NCI-H345 treated with DMSO at 0.1 percent for 48 hours (cell line): Measurements from ENCODE around the gene ARAP1.

Experiments used
- DNase-seq: peaks from one replicate; lab custom pipeline; 2025; ENCODE audit not compliant: unreplicated experiment; lab: John Stamatoyannopoulos, UW

Gene ARAP1

GRCh38 chr11:72705442-72706365 lies 46.5 kb downstream of the ARAP1 start:
- DNase-seq: no peak

- no peak for DNase-seq
These were observed 47.4 kb downstream of the ARAP1 start for GRCh38 chr11:72704783-72705265.

DNA sequence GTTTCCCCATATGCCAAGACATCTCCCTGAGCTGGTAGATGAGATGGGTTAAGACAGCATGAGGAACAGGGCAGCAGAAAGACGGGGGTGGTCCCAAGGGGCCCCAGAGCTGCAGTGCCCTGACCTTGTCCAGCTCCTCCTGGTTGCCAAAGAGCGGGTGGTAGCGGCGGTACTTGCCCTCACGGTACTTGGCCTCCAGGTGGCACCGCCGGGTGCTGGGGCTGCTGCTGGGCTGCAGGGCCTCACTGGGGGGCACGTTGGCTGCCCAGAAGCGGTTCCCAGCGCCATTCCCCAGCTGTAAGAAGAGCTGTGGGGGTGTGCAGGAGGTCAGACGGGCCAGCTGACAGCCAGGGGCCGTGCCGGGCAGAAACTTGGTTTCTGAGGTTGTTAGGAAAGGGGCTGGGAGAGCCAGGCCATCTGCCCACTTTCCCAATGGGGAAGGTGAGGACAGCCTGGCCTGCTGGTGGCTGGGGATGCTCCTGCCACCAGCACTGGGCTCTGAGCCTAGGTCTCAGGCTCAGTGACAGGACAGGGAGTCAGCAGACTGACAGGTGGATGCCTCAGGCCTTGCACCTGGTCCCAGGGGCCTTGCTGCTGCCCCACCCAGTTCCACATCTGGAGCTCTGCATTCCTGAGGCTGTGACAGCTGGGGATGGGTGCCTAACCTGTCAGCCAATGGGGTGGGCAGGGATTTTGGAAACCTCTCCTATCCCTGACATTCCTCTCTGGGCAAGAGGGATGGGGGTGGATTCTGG lies 48.0 kb downstream of the ARAP1 start:
- no peak for DNase-seq

- no peak for DNase-seq
These were observed 48.8 kb downstream of the ARAP1 start for GRCh38 chr11:72703267-72704008.

DNA sequence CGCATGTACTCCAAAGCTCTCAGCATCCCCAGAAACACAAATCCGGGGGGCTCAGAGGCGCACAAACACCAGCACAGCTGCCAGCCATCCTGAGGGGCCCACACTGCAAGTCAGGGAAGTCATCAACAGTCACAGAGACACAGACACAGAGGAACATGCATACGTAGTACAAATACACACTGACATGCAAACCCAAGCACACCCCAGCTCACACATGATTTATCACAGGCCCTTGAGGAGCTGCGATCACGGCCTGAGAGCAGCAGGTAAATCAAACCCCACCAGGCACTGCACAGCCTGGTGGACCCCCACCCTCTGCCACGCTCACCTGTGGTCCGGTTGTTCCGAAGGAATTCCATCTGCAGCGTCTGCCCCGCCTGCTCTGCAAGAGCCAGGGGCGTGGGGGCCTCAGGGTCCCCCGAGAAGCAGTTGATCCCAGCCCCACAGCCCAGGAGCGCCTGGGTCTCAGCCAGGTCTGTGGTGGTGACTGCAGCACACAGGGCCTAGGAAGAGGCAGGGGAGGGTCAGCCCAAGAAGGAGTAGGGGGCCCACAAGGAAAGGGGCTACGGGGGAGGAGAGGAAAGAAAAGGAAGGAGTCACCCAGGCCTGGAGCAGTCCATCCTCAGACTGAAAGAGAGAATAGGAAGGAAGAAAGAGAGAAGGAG lies 49.5 kb downstream of the ARAP1 start:
- DNase-seq: no peak

DNA sequence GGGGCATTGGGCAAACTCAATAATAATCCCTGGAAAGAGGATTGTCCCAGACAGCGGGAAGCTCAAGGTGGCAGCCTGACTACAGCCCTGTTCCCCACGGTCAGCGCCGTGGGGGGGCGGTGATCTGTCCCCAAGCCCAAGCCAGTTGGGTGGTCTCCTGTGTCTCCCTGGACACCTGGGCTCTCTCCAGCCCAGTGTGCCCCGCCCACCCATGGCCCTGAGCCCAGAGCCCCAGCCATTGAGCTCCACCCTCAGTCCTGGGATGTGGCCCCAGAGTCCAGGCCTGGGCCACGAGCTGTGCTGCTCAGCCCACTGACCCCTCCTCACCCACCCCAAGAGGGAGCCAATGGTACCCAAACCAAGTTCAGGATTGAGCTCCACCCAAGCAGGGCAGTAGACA lies 50.1 kb downstream of the ARAP1 start:
- DNase-seq: no peak

DNA sequence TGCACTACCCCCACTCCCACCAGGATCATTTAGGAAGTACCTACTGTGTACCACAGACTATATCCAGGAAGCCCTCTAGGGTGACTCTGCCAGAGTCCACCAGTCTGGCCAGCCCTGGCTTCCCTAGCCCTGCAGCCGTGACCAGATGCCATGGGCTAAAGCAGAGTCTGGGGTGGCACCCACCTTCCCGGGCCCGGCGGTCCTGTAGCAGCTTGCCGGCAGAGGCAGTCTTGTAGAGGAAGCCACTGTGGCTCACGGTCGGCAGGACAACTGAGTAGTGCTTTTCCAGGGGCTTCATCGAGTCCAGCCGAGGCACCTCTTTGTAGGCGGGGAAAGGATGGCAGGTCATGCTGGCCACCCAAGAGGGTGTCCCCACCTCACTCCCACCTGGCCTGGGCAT lies 50.7 kb downstream of the ARAP1 start:
- no peak for DNase-seq

- no peak for DNase-seq
These were observed 52.1 kb downstream of the ARAP1 start for GRCh38 chr11:72700146-72700545.

DNA sequence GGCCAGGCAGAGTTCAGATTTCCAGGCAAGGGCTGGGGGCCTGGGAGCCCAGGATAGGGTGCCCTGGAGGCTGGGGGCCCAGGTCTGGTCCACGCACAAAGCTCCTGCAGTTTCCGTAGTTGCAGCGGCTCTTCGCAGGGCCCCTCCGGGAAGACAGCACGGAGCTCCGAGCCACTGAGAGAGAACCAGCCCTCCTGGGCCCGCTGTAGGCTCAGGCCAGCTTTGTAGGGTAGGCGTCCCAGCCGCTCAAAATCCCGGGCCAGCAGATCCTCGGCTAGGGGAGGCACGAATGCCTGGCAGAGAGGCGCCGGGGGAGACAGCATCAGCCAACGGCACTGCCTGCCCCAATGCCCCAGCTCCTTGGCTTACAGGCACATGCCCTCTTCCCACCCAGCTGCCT lies 54.4 kb downstream of the ARAP1 start:
- no peak for DNase-seq

GRCh38 chr11:72696866-72697700 lies 55.1 kb downstream of the ARAP1 start:
- no peak for DNase-seq

DNA sequence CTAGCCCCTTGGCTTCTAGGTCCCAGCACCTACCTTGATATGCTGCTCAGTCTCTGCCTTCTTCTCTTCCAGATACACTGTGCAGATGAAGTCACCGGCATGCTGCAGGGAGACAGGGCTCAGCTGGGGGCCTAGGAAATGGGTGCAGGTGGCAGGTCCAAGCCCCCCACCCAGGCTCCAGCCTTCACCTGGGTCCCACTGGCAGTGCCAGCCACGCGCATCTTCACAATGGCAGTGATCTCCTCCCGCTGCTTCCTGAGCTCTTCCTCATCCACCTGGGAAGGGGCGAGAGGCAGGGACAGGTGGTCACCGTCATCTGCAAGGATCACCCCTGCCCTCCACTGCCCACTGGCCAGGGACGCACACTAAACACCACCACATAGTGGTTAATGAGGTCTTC lies 56.9 kb downstream of the ARAP1 start:
- no peak for DNase-seq

DNA sequence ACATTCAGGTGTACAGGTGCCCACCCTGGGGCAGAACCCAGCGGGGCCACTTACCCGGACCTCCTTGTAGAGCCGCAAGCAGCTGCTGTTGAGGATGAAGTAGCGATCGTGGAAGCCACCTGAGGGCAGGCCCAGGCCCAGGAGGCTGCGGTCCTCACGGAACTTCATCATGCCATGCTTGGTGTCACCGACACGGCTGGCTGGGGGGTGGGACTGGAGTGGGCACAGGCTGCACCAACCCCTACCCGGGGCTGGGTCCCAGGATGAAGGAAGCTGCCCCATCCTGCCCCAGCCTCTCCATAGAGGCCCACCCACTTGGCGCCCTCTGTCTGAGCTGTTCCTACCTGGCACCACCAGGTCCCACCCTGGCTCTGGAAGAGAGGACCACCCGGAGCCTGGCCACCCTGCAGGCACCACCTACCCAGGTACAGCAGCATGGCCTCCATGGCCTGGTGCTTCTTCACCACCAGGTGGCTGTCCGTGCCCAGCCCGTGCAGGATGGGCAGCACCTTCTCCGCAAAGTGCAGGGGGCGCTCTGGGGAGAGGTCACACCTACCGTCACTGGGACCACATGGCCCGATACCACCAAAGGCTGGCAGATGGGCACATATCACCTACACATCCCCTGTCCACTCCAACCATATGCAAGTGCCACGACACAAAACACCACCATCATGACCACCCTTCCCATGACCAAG lies 58.8 kb downstream of the ARAP1 start:
- no peak for DNase-seq

GRCh38 chr11:72692498-72693237 lies 59.5 kb downstream of the ARAP1 start:
- DNase-seq: no peak

DNA sequence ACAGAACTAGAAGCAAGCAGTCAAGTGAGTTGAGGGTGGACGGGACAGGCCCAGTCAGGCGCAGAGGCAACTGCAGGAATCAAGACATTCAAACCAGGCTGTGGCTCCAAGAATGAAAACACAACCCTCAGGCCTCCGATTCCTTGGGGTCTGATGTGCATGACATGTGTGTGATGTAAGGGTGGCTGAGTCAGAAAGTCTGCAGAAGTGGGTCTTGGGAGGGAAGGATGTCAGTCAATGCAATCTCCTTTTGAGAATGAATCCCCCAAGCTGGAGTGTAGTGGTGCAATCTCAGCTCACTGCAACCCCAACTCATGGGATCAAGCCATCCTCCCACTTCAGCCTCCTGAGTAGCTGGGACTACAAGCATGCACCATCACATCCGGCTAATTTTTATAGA lies 62.0 kb downstream of the ARAP1 start:
- DNase-seq: no peak

DNA sequence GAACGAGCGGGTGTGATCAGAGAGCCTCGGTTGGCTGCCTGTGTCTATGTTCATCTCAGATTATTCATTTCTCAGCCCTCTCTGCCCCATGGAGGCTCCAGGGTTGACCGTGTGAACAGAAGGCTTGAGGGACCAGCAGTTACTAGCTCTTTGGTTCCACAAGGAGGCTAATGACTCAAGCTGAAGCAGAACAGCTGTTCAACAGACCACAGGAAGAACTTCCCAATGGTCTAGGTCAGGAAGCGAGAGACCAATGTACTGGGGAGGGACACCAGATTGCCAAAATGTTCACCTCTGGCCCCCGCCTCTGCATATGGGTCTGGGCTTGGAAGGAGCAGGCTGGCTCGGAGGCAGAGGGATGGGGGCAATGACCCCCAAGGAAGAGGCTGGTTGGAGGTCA lies 63.3 kb downstream of the ARAP1 start:
- DNase-seq: no peak

GRCh38 chr11:72688486-72688885 lies 63.7 kb downstream of the ARAP1 start:
- no peak for DNase-seq

- no peak for DNase-seq
These were observed 64.9 kb downstream of the ARAP1 start for GRCh38 chr11:72687326-72687725.

DNA sequence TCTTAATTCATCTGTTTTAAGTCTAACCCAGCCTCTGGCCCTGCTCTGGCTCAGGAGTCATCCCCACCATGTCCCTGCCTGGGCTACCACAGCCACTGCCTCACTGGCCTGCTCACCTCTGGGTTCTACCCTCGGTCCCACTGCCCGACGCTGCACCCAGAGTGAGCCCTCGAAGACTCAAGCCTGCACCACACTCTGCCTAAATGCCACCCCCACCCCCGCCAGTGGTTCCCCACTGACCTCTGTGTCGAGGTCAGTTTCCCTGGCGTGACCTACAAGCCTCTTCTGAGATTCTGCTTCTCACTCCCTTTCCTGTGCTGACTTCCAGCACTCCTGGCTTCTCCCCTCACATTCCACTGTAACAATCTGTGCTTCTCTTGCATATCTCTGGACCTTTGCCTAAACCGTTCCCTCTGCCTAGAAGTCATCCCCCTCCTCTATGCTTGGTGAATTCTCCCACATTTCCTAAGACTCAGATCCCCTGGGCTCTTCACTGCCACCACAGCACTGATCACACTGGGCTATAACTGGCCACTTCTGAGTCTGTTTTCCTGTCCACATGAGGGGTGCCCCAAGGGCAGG lies 65.5 kb downstream of the ARAP1 start:
- DNase-seq: no peak
